Keratinocyte (primary cell): ENCODE measurements around the gene OSBPL8. TPM values are rescaled to one million over a fixed set of nuclear protein-coding genes. Genes with fewer than 3 reads are reported as not detected.

Experiments
- DNase-seq: peaks from one replicate; pipeline ENCODE4 v3.0.0-alpha.2; 2011; ENCODE audit warnings: low read depth, missing footprints, low spot score
- FAIRE-seq: peaks from 2 replicates; lab custom pipeline; 2011; peaks lifted over from hg19 to GRCh38; lab: Jason Lieb, UNC
- H2AFZ ChIP-seq: 2 replicates; pipeline ENCODE4 v1.6.0; 2012; ENCODE audit warnings: low read length, control low read depth, inconsistent platforms; ENCODE audit not compliant: control insufficient read depth
- H3K27ac ChIP-seq: 2 replicates; pipeline ENCODE4 v1.5.1; 2011; ENCODE audit warnings: low read length; ENCODE audit not compliant: control insufficient read depth, insufficient read depth
- H3K27me3 ChIP-seq: 3 replicates; pipeline ENCODE4 v1.6.0; 2011; ENCODE audit warnings: low read length; ENCODE audit not compliant: control insufficient read depth, insufficient read depth; ENCODE audit errors: extremely low read depth
- H3K36me3 ChIP-seq, 2 experiments: 2 replicates in 1 of 2; 3 replicates in 1 of 2; pipeline ENCODE4 v1.5.1; 2011; ENCODE audit warnings: low read length in 2 of 2, mild to moderate bottlenecking in 1 of 2; ENCODE audit not compliant: control insufficient read depth in 2 of 2, insufficient read depth in 2 of 2; ENCODE audit errors: extremely low read depth in 1 of 2
- H3K4me1 ChIP-seq: 3 replicates; pipeline ENCODE4 v1.5.1; 2011; ENCODE audit warnings: low read length; ENCODE audit not compliant: control insufficient read depth, insufficient read depth; ENCODE audit errors: extremely low read depth
- H3K4me2 ChIP-seq: 3 replicates; pipeline ENCODE4 v1.6.0; 2011; ENCODE audit warnings: low read depth, low read length; ENCODE audit not compliant: control insufficient read depth, insufficient read depth; ENCODE audit errors: extremely low read depth
- H3K4me3 ChIP-seq, 3 experiments: fragments of 200-600 bp in 1 of 3; sonication (generic) in 1 of 3; 2 replicates in 2 of 3; 3 replicates in 1 of 3; pipeline ENCODE4 v1.5.1; 2011 to 2016; ENCODE audit warnings: low read length in 3 of 3, mild to moderate bottlenecking in 3 of 3, control low read depth in 2 of 3, inconsistent platforms in 1 of 3, low read depth in 1 of 3, mixed read lengths in 1 of 3, mixed run types in 1 of 3, moderate library complexity in 1 of 3; ENCODE audit not compliant: control insufficient read depth in 2 of 3, insufficient read depth in 2 of 3; ENCODE audit errors: extremely low read depth in 1 of 3
- H3K79me2 ChIP-seq: 2 replicates; pipeline ENCODE4 v1.6.0; 2012; ENCODE audit warnings: low read length; ENCODE audit not compliant: control insufficient read depth, insufficient read depth
- H3K9ac ChIP-seq: 3 replicates; pipeline ENCODE4 v1.6.0; 2011; ENCODE audit warnings: low read length; ENCODE audit not compliant: control insufficient read depth, insufficient read depth; ENCODE audit errors: extremely low read depth
- H3K9me1 ChIP-seq: 3 replicates; pipeline ENCODE4 v1.6.0; 2011; ENCODE audit warnings: low read length; ENCODE audit not compliant: control insufficient read depth, insufficient read depth; ENCODE audit errors: extremely low read depth
- H3K9me3 ChIP-seq: 2 replicates; pipeline ENCODE4 v1.5.1; 2012; ENCODE audit warnings: low read depth, low read length; ENCODE audit not compliant: control insufficient read depth
- H4K20me1 ChIP-seq: 3 replicates; pipeline ENCODE4 v1.6.0; 2011; ENCODE audit warnings: low read length; ENCODE audit not compliant: control insufficient read depth, insufficient read depth; ENCODE audit errors: extremely low read depth
- CTCF ChIP-seq, 3 experiments: IDR thresholded peaks in 1 of 3; conservative IDR thresholded peaks in 1 of 3; optimal IDR thresholded peaks in 1 of 3; 2 replicates in 2 of 3; 3 replicates in 1 of 3; pipeline versions ENCODE3 to v1.5.1; 2011; ENCODE audit warnings: low read length in 3 of 3, mild to moderate bottlenecking in 3 of 3, moderate library complexity in 2 of 3, control low read depth in 1 of 3, inconsistent platforms in 1 of 3; ENCODE audit not compliant: insufficient read depth in 2 of 3; ENCODE audit errors: extremely low read depth in 1 of 3
- EZH2 ChIP-seq: IDR thresholded peaks from one replicate; pipeline ENCODE4 v1.6.1; 2012; ENCODE audit warnings: inconsistent platforms, mild to moderate bottlenecking, low read length, moderate library complexity
- dilution Hi-C: fragments of 300-500 bp; cut with MboI; formaldehyde crosslinking; loops from one replicate; pipeline ENCODE4 v1.7.0; 2020; ENCODE audit warnings: low sequenced_read_pairs; ENCODE audit not compliant: extremely low pct_ligation_motif_present
- polyA plus RNA-seq, 5 experiments: library from polyadenylated mRNA; depleted of rRNA in 3 of 5; stranded (reverse) in 3 of 5; stranded (forward) in 1 of 5; unstranded in 1 of 5; fragments of >200 nt; gene quantifications; 1 replicate in 1 of 5; 2 replicates in 3 of 5; 3 replicates in 1 of 5; pipeline versions ENCODE4 v1.2.1 to v1.2.3, GENCODE V29; 2011 to 2012; ENCODE audit warnings: missing spikeins in 2 of 5, low read depth in 1 of 5, low replicate concordance in 1 of 5

OSBPL8 gene
- polyA plus RNA-seq, 1 donor (not counting 4 experiments of a cell fraction or from before 2014, with no cell fraction given) = 33.7 TPM

DNA sequence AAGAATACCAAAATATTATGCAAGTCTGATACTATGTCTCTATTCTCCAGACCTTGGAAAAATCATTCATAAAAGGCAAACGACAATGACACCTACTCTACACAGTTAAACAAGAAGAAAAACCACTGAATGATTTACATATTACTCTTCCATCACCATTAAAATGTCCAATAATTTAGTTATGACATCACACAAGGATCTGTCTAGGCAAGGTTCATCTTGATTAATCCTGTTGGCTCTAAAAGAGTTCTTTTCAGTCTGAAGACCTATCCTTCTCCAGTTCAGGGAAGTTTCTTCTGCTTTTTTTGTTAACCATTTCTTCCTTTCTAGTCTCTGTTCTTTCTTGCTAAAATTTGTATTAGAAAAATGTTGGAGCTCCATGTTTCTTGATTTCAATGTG is 64.0 kb downstream of the OSBPL8 start:
- Histone ChIP-seq H3K4me2 (peak overlapping the region; percentile 7), H3K79me2 (no peaks in the 10 kb centered on the region), H3K9me3 (no peaks in the 10 kb centered on the region), H2AFZ (no peak overlapping the region), H3K27me3 (no peaks in the 10 kb centered on the region), H3K4me1 (peaks cover 9% of the 10 kb centered on the region), H4K20me1 (no peaks in the 10 kb centered on the region), H3K27ac (no peak overlapping the region), H3K4me3 (no peak overlapping the region), H3K9me1 (no peaks in the 10 kb centered on the region), H3K9ac (no peak overlapping the region), H3K36me3 (no peaks in the 10 kb centered on the region)
- FAIRE-seq = no peak
- TF ChIP-seq EZH2 (no peak), CTCF (optimal IDR thresholded peaks at IDR 0.05 in 1 of 3, IDR thresholded peaks at IDR 0.05 in 1 of 3, conservative IDR thresholded peaks at IDR 0.05 in 1 of 3; ENCODE audit: extremely low read depth in 1 of 3, insufficient read depth in 2 of 3, low read length in 3 of 3) (no peak)
- dilution Hi-C loops = no loop called here
- no peak for DNase-seq

GRCh38 chr12:76491292-76491691 is 68.3 kb downstream of the OSBPL8 start:
- no peaks in the 10 kb centered on the region for H3K79me2 ChIP-seq
- FAIRE-seq = no peak

More at GRCh38 chr12:76491292-76491691, 68.3 kb downstream of the OSBPL8 start:
- TF ChIP-seq CTCF (optimal IDR thresholded peaks at IDR 0.05 in 1 of 3, IDR thresholded peaks at IDR 0.05 in 1 of 3, conservative IDR thresholded peaks at IDR 0.05 in 1 of 3; ENCODE audit: extremely low read depth in 1 of 3, insufficient read depth in 2 of 3, low read length in 3 of 3) (no peak), EZH2 (no peak)
- Histone ChIP-seq H3K27ac (no peak overlapping the region), H3K9ac (no peak overlapping the region), H3K9me1 (no peaks in the 10 kb centered on the region), H3K4me3 (no peak overlapping the region), H3K9me3 (no peaks in the 10 kb centered on the region), H2AFZ (no peak overlapping the region), H3K27me3 (no peaks in the 10 kb centered on the region), H3K36me3 (no peaks in the 10 kb centered on the region), H3K4me1 (peaks cover 8% of the 10 kb centered on the region), H4K20me1 (no peaks in the 10 kb centered on the region), H3K4me2 (no peak overlapping the region)
- dilution Hi-C loops = no loop called here
- no peak for DNase-seq
